Measurements from ENCODE around the gene PLCH1. TPM values are rescaled to one million over a fixed set of nuclear protein-coding genes. Genes with fewer than 3 reads are reported as not detected.

The PLCH1 gene
- total and polyA plus RNA-seq, 2 of the 13 experiments (the other 11 are each of a cell fraction or from before 2014, with no cell fraction given), result 2.0 to 3.0 TPM

DNA sequence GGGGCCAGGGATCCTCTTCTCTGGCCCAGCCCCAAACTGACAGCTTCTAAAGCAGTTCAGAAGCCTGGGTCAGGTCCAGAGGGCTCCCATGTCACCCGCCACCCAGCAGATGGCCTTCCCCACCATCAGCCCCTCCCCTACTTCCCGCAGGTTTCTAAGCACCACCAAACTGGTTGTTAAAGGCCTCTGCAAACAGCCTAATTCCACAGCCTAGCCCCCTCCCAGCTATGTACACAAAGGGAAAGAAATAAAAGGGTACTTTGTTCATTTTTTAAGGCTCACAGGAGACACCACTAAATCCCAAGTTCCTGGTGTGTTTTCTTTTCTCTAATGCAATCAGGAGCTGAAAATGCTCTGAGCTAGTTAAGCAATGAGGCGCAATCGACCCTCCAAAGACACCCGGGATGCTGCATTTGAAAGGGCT lies 30.6 kb downstream of the PLCH1 start (continued):
- 0 out of 2 replicates have a peak, but pooled peaks have one; percentile 40 for TF ChIP-seq SSRP1 (CRISPR knock-in tag; IDR thresholded peaks at IDR 0.05)
- TF ChIP-seq ZNF24 (IDR thresholded peaks at IDR 0.05), result no peak
- peak; percentile 38 for TF ChIP-seq PHF5A (CRISPR knock-in tag; IDR thresholded peaks at IDR 0.05; ENCODE audit: low read depth, unreplicated experiment)
- no peak for TF ChIP-seq ZNF3 (CRISPR knock-in tag; IDR thresholded peaks at IDR 0.05)
- TF ChIP-seq ZBTB20 (CRISPR knock-in tag; IDR thresholded peaks at IDR 0.05; ENCODE audit: borderline replicate concordance, low read depth), result no peak
- no peak for TF ChIP-seq ZNF543 (CRISPR knock-in tag; IDR thresholded peaks at IDR 0.05)
- peak; percentile 60; the same call in 1 of the 2 replicates for TF ChIP-seq IKZF5 (CRISPR knock-in tag; IDR thresholded peaks at IDR 0.05)
- TF ChIP-seq NFKBIZ (CRISPR knock-in tag; IDR thresholded peaks at IDR 0.05), result no peak
- no peak for TF ChIP-seq TBX3 (IDR thresholded peaks at IDR 0.05; ENCODE audit: borderline replicate concordance)
- no peak for TF ChIP-seq MBD4 (IDR thresholded peaks at IDR 0.05; ENCODE audit: borderline replicate concordance, low read length)
- no peak for TF ChIP-seq BORCS8-MEF2B (CRISPR knock-in tag; IDR thresholded peaks at IDR 0.05)
- peak; percentile 38 for TF ChIP-seq ZNF687 (CRISPR knock-in tag; IDR thresholded peaks at IDR 0.05)
- no peak for TF ChIP-seq ZSCAN21 (CRISPR knock-in tag; IDR thresholded peaks at IDR 0.05; ENCODE audit: borderline replicate concordance)
- TF ChIP-seq ZFP91 (CRISPR knock-in tag; IDR thresholded peaks at IDR 0.05; ENCODE audit: borderline replicate concordance), result no peak
- peak; percentile 44 for TF ChIP-seq MED1 (CRISPR knock-in tag; IDR thresholded peaks at IDR 0.05)
- TF ChIP-seq GATAD2A (CRISPR knock-in tag; IDR thresholded peaks at IDR 0.05), result peak; percentile 76
- no peak for TF ChIP-seq ETV6 (CRISPR knock-in tag; conservative IDR thresholded peaks at IDR 0.05)
- TF ChIP-seq ZSCAN20 (CRISPR knock-in tag; IDR thresholded peaks at IDR 0.05; ENCODE audit: borderline replicate concordance), result no peak
- peak; percentile 40; the same call in 1 of the 2 replicates for TF ChIP-seq ZNF580 (CRISPR knock-in tag; IDR thresholded peaks at IDR 0.05; ENCODE audit: borderline replicate concordance, low read depth)
- no peak for TF ChIP-seq NFE2L1 (CRISPR knock-in tag; IDR thresholded peaks at IDR 0.05; ENCODE audit: borderline replicate concordance)
- no peak for TF ChIP-seq ZNF703 (CRISPR knock-in tag; IDR thresholded peaks at IDR 0.05; ENCODE audit: borderline replicate concordance)

All from HepG2 (cell line).